Astrocyte of the cerebellum (primary cell): ENCODE data around the gene IL4R.
"Not testable (repeated sequence)": the region's sequence is repeated elsewhere in the genome, so short reads cannot be mapped to it uniquely, and the experiment has no call there.

Source experiments
- DNase-seq: peaks from one replicate; pipeline ENCODE4 v3.0.0-alpha.2; 2011; ENCODE audit warnings: low read depth
- H3K4me3 ChIP-seq: 2 replicates; pipeline ENCODE4 v1.5.1; 2011; ENCODE audit warnings: mild to moderate bottlenecking, low read depth, low read length, moderate library complexity
- in situ Hi-C: cut with HindIII; loops from 2 replicates; pipeline ENCODE4 v1.10.0; 2017; ENCODE audit warnings: low sequenced_read_pairs
- TF ChIP-seq, protein P1 (sequence below): IDR thresholded peaks from 2 replicates; pipeline ENCODE4 v1.5.1; 2012; ENCODE audit warnings: low read length, low read depth, moderate library complexity, mild to moderate bottlenecking; ENCODE audit errors: missing control alignments

The IL4R gene

DNA sequence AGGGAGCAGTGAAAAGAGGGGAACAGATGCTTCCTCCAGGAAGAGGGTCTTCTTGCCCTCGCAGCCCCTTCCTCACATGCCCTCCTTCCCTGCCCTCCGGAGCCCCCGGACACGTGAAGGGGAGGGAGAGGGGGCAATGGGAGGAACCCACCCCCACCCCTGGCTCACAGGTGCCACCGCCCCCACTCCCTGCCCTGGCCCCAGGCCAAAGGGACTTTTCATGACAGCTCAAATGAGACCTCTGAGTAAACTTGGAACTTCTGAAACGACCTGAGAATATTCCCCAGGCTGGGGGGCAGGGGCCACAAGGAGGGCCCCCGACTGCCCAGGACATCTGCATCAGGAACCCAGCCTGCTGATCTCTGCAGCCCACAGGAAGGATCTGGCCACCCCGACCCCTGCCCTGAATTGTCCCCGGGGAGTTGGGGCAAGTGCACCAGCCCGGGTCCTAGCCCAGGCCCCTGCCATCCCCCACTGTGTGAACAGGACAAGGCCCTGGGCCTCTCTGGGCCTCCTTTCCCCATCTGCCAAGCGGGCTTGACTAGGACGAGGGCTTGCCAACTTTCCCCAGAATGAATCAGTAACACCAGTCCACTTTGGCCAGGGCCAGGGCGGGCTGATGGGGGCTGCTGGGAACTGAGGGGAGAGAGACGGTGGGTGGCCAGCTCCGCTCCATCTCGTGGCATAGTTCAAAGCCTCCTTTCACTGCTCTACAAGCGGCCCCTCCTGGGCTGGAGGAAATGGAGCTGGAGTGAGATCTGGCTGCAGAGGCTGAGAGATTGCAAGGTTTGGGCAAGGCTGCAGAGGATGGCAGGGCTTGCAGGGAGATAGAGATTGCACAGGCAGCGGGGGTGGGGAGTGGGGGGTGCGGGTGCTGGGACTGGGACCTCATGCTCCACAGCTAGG, 92.0 kb downstream of the IL4R start:
- TF ChIP-seq, protein P1, sequence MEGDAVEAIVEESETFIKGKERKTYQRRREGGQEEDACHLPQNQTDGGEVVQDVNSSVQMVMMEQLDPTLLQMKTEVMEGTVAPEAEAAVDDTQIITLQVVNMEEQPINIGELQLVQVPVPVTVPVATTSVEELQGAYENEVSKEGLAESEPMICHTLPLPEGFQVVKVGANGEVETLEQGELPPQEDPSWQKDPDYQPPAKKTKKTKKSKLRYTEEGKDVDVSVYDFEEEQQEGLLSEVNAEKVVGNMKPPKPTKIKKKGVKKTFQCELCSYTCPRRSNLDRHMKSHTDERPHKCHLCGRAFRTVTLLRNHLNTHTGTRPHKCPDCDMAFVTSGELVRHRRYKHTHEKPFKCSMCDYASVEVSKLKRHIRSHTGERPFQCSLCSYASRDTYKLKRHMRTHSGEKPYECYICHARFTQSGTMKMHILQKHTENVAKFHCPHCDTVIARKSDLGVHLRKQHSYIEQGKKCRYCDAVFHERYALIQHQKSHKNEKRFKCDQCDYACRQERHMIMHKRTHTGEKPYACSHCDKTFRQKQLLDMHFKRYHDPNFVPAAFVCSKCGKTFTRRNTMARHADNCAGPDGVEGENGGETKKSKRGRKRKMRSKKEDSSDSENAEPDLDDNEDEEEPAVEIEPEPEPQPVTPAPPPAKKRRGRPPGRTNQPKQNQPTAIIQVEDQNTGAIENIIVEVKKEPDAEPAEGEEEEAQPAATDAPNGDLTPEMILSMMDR: no peak
- in situ Hi-C loops: no loop called here
- no peak for DNase-seq
- H3K4me3 ChIP-seq: no peak overlapping the region

DNA sequence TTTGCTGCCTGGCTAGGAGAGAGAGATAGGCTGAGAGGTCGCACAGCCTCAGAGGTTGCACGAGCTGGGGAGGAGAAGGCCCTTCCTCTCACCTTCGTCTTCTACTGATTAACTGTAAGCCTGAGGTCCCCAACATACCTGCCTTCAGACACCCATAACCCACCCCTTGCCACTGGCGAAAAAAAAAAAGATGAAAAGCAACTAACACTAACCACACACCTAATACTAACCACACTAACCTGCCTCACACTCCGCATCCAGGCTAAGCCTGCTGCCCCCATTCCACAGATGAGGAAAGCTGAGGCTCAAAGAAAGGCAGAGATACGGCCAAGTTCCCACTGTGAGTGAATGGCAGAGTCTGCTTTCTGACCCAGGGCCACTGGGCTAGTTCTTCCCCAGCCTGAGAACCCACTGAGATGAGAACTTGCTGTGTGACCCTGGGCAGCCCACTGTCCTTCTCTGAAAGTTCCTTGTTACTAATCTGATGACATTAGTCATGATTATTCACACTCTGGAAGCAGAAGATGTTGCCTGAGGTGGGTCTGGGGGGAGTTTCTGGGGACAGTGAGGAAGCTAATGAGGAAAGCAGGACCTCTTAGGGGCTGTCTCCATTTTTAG, 92.8 kb downstream of the IL4R start:
- H3K4me3 ChIP-seq: no peak overlapping the region
- in situ Hi-C loops: no loop called here
- DNase-seq: no peak
- TF ChIP-seq, protein P1: no peak

DNA sequence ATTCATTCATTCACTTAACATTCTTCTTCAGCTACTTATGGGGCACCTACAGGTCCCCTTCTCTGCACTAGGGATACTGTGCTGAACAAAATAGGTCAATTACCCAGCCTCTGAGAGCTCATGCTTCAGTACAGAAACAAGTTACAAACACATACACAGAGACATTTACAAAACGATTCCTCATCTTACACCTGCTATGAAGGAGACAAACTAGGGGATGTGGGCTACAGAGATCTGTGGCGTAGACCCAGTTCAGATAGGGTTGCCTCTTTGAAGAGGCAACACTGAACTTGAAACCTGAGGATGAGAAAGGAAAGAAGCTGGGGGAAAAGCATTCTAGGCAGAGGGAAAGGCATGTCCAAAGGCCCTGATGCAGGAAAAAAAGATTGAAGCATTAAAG, 93.4 kb downstream of the IL4R start:
- in situ Hi-C loops: no loop called here
- H3K4me3 ChIP-seq: no peak overlapping the region
- no peak for DNase-seq
- TF ChIP-seq, protein P1: no peak

DNA sequence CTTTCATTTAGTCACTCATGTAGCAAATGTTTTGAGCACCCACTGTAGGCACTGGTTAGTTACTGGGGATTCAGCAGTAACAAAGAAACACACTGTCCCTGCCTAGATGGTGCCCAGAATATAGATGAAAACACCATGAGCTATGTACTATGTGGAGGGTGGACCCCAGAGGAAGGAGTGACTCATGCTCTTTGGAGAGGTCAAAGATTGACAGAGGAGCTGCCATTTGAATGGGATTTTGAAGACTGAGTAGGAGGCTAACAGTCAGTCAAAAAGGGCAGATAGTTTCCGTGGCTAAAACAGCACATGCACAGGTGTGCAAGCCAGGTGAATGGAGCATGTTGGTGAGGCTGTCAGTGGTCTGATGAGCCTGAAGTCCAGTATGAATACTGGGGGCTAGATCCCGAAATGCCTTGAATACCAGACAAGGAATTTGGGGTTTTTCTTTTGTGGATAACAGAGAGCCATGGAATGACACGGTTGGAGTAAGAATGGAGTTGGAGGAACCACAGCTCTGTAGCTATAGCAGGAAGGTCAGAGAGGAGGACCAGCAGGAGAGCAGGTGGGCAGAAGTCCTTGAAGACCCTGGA, 94.3 kb downstream of the IL4R start:
- no peak for DNase-seq
- TF ChIP-seq, protein P1: no peak
- in situ Hi-C loops: no loop called here
- no peak overlapping the region for H3K4me3 ChIP-seq

DNA sequence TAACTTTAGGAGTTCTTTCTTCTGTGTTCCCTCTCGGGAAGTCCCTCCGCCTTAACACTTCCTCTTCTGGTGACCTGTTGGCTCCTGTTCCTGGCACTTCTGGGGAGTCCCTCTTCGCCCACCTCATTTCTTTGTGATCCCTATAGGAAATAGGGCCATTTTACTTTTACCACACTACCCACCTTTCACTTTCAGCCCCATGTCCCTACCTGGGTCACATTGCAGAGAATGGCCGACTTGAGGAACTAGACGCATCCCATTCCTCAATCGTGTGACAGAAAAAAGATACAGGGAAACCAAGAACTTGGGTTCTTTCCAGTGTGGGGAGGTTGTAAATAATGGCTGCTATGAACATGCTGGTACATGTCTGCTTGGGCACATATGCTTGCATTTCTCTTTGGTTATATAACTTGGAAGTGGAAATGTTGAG, 94.8 kb downstream of the IL4R start:
- in situ Hi-C loops: no loop called here
- no peak for DNase-seq
- H3K4me3 ChIP-seq: no peak overlapping the region
- TF ChIP-seq, protein P1: no peak

DNA sequence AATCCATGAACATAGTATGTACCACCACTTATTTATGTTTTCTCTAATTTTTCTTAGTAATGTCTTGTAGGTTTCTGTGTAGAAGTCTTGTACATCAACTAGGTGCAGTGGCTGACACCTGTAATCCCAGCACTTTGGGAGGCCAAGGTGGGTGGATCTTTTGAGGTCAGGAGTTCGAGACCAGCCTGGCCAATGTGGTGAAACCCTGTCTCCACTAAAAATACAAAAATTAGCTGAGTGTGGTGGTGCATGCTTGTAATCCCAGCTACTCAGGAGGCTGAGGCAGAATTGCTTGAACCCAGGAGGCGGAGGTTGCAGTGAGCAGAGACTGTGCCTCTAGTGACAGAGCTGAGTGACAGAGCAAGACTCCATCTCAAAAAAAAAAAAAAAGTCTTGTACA, 96.2 kb downstream of the IL4R start:
- DNase-seq, in situ Hi-C loops, H3K4me3 ChIP-seq: not testable (repeated sequence)

DNA sequence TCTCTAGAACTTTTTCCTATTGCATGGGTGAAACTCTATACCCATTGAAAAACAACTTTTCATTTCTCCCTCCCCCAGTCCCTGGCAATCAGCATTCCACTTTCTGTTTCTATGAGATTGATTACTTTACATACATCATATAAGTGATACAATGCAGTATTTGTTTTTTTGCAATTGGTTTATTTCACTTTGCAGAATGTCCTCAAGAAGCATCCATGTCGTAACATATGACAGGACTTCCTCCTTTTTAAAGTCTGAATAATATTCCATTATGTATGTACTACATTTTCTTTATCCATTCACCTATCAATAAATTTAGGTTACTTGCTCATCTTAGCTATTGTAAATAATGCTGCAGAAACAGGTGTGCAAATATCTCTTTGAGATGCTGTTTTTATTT, 97.0 kb downstream of the IL4R start:
- TF ChIP-seq, protein P1: no peak
- H3K4me3 ChIP-seq: no peak overlapping the region
- in situ Hi-C loops: no loop called here
- DNase-seq: no peak
